A549 treated with CpdA at 1 μM for 4 hours (cell line): ENCODE measurements around the gene CRADD. TPM values are rescaled to one million over a fixed set of nuclear protein-coding genes. Genes with fewer than 3 reads are reported as not detected.

Experiments
- total RNA-seq: library from RNA; stranded (reverse); fragments of 200-300 nt; extraction: Qiagen RNA extraction; gene quantifications from 5 replicates; pipeline ENCODE4 v1.2.3, GENCODE V29; 2022; ENCODE audit warnings: low read depth

Gene CRADD
- 10.4 to 13.9 TPM (median 11.1 TPM) in 5 replicates for total RNA-seq

GRCh38 chr12:93677195-93678064 lies at the start of gene CRADD:
TSS of gene CRADD (plus strand) at chr12:93677375.

Other genes with a start within 250 kb of the CRADD start
- gene UBE2N, start 235.4 kb upstream of the CRADD start, total RNA-seq: 151 to 207 TPM (median 161 TPM) in 5 replicates
- gene MRPL42, start 209.9 kb upstream of the CRADD start, total RNA-seq: 50.6 to 65.5 TPM (median 54.6 TPM) in 5 replicates
- 23.4 to 30.0 TPM (median 26.5 TPM) in 5 replicates for gene SOCS2, start 104.7 kb upstream of the CRADD start, total RNA-seq